Type B pancreatic cell (in vitro differentiated cells): ENCODE results near the gene KIF26B. TPM values are rescaled to one million over a fixed set of nuclear protein-coding genes. Genes with fewer than 3 reads are reported as not detected.
"Not testable (repeated sequence)": the region's sequence is repeated elsewhere in the genome, so short reads cannot be mapped to it uniquely, and the experiment has no call there.

Experiments used
- DNase-seq: peaks from one replicate; pipeline ENCODE4 v3.0.0; 2021; ENCODE audit warnings: mixed read lengths; ENCODE audit not compliant: unreplicated experiment; ENCODE audit errors: extremely low spot score
- H3K27ac Mint-ChIP-seq: 2 replicates; pipeline ENCODE4 v1.8.0; 2021; ENCODE audit warnings: mild to moderate bottlenecking, mixed read lengths
- H3K27me3 Mint-ChIP-seq: 2 replicates; pipeline ENCODE4 v1.8.0; 2021; ENCODE audit warnings: mixed read lengths
- H3K36me3 Mint-ChIP-seq: 2 replicates; pipeline ENCODE4 v1.8.0; 2021; ENCODE audit warnings: mixed read lengths
- H3K4me1 Mint-ChIP-seq: one replicate; pipeline ENCODE4 v1.8.0; 2021; ENCODE audit warnings: mixed read lengths; ENCODE audit not compliant: unreplicated experiment
- H3K4me3 Mint-ChIP-seq: 2 replicates; pipeline ENCODE4 v1.8.0; 2021; ENCODE audit warnings: mild to moderate bottlenecking, mixed read lengths
- H3K9me3 Mint-ChIP-seq: 2 replicates; pipeline ENCODE4 v1.8.0; 2021; ENCODE audit warnings: mixed read lengths
- total RNA-seq: library from RNA; stranded (reverse); gene quantifications from 2 replicates; pipeline ENCODE4 v1.2.1, GENCODE V29; 2021; ENCODE audit warnings: low replicate concordance
- TF ChIP-seq, protein P1 (sequence below): fragments of 200-600 bp; sonication (generic); conservative IDR thresholded peaks from 2 replicates; pipeline ENCODE4 v1.5.0; 2021; ENCODE audit warnings: antibody characterized with exemption, mild to moderate bottlenecking

The KIF26B gene
- total RNA-seq, 1 donor from 2014 or later: 22.1 TPM

DNA sequence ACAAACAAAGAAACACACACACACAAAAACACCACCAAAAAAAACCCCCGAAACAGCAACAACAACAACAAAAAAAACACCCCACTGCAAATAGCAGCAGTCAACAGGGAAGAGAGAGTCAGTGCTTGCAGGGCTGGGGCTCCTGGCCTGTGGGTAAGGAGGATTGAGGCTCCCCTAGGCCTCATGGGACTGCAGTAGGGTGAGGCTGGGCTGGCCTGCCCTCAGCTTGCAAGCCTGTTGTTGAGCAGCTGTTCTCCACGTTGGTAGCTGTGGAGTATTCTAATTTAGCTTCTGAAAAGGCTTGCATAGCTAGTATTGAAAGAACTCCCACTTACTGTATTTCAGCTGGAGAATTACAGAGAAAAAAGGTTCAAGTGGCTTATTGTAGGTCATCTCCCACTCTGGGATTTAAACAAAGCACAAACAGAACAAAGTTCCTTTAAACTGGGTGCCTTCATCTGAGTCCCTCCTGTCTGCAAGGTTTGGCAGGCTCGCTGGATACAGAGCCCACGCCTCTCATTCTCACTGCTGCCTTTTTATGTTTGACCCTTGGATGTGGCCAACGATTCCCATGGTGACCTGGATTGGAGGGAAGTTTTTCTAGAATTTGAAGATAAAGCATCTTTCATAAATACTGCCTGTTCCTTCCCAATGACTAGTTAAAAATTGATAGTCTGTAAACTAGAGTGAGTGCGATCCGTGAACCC, 247.2 kb downstream of the KIF26B start:
- H3K4me3 Mint-ChIP-seq: no peak overlapping the region
- DNase-seq: no peak
- peaks cover 23% of the 10 kb centered on the region for H3K4me1 Mint-ChIP-seq
- H3K36me3 Mint-ChIP-seq: no peaks in the 10 kb centered on the region
- H3K9me3 Mint-ChIP-seq: no peaks in the 10 kb centered on the region
- TF ChIP-seq, protein P1, sequence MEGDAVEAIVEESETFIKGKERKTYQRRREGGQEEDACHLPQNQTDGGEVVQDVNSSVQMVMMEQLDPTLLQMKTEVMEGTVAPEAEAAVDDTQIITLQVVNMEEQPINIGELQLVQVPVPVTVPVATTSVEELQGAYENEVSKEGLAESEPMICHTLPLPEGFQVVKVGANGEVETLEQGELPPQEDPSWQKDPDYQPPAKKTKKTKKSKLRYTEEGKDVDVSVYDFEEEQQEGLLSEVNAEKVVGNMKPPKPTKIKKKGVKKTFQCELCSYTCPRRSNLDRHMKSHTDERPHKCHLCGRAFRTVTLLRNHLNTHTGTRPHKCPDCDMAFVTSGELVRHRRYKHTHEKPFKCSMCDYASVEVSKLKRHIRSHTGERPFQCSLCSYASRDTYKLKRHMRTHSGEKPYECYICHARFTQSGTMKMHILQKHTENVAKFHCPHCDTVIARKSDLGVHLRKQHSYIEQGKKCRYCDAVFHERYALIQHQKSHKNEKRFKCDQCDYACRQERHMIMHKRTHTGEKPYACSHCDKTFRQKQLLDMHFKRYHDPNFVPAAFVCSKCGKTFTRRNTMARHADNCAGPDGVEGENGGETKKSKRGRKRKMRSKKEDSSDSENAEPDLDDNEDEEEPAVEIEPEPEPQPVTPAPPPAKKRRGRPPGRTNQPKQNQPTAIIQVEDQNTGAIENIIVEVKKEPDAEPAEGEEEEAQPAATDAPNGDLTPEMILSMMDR: no peak
- H3K27ac Mint-ChIP-seq: no peak overlapping the region
- H3K27me3 Mint-ChIP-seq: peaks cover 18% of the 10 kb centered on the region

DNA sequence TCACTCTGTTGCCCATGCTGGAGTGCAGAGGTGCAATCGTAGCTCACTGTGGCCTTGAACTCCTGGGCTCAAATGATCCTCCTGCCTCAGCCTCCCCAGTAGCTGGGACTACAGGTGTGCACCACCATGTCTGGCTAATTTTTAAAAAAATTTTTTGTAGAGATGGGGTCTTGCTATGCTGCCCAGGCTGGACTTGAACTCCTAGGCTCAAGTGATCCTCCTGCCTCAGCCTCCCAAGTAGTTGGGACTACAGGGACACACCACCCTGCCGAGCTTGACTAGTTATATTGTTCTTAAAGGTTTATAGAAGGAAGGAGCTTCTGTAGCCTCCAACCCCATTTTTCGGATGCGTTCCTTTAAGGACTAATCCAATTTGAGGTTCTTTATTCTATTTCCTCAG, 248.2 kb downstream of the KIF26B start:
- DNase-seq, H3K27ac Mint-ChIP-seq, H3K36me3 Mint-ChIP-seq, H3K9me3 Mint-ChIP-seq, H3K4me3 Mint-ChIP-seq: not testable (repeated sequence)
- peaks cover 20% of the 10 kb centered on the region for H3K27me3 Mint-ChIP-seq
- H3K4me1 Mint-ChIP-seq: peaks cover 23% of the 10 kb centered on the region

DNA sequence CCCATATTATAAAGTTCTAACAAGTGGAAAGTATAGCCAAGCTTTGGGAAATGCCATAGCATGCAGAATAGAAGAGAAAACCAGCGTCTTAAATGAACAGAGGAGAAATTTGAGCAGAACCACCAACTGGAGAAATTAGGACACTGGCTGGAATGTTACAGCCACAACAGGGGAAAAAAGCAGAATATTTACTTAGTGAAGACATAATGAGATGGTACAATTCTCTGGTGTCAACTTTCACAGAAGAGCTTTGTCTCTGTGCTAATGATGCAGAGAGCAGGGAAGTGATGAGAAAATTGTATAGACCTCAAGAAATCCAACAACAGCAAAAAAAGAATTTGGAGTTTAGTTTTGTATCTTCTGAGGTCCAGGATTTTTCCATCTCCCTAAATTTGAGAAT, 249.7 kb downstream of the KIF26B start:
- TF ChIP-seq, protein P1: no peak
- peaks cover 15% of the 10 kb centered on the region for H3K27me3 Mint-ChIP-seq
- H3K4me1 Mint-ChIP-seq: peaks cover 33% of the 10 kb centered on the region
- H3K36me3 Mint-ChIP-seq: peaks cover 3% of the 10 kb centered on the region
- no peaks in the 10 kb centered on the region for H3K9me3 Mint-ChIP-seq
- no peak overlapping the region for H3K4me3 Mint-ChIP-seq
- DNase-seq: no peak
- H3K27ac Mint-ChIP-seq: no peak overlapping the region

DNA sequence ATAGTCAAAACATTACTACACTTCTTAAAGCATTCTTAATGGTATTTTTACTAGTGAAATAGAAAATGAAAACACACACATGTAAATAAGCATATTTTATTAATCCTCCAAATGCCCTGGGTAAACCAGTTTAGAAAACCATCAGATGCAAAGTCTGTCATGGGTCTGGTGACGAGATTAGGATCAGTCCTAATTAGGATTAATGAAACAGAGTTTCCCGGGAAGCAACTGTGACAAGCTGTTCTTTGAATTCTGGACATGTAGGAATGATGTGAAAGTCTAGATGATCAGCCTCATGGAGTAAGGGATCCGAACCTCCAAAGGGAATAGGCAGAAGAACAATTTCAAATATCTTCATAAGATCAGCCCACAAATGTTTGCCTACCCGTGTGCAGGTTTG, 250.2 kb downstream of the KIF26B start:
- Mint-ChIP-seq H3K27me3 (peaks cover 15% of the 10 kb centered on the region), H3K4me3 (no peak overlapping the region), H3K27ac (no peak overlapping the region), H3K9me3 (no peaks in the 10 kb centered on the region), H3K36me3 (peaks cover 3% of the 10 kb centered on the region), H3K4me1 (peaks cover 37% of the 10 kb centered on the region)
- TF ChIP-seq, protein P1: no peak
- DNase-seq: no peak

DNA sequence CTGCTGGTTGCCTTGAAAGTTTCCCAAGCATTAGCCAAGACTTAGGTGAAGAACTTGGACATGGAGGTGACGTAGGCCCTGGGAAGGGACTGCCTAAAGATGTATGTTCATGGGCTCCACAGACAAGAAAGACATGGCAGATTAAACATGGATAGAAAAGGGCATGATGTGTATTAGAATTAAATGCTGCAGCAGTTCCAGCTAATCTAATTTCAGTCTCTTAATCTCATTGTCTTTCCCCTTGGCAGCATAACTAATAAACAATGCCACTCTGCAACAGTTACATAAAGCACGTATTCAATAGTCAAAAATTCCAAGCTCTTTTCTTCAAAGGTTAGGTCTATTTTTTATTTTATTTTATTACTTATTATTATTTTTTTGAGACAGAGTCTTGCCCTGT, 251.6 kb downstream of the KIF26B start:
- no peak overlapping the region for H3K4me3 Mint-ChIP-seq

DNA sequence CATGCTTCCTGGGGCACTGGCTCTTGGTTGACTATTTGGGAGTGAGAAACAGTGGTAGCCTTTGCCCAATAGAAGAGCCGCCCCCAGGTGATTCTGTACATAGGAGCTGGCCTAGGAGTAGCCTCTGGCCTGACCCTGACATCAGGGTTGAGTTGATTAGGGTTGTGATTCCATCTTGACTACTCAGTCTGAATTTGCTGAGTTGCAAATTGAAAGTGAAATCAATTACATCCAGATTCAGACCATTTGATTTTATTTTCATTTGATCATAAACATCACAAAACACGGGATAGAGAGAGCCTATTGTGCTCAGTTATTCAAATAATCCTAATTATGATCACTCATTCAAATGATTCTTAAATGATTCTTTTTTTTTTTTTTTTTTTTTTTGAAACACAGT, 253.2 kb downstream of the KIF26B start:
- Mint-ChIP-seq H3K4me1 (peaks cover 46% of the 10 kb centered on the region), H3K36me3 (peaks cover 6% of the 10 kb centered on the region), H3K27ac (no peak overlapping the region), H3K9me3 (no peaks in the 10 kb centered on the region), H3K4me3 (no peak overlapping the region), H3K27me3 (peaks cover 15% of the 10 kb centered on the region)
- TF ChIP-seq, protein P1: no peak
- no peak for DNase-seq

More for the DNA sequence above, 251.6 kb downstream of the KIF26B start:
- peaks cover 15% of the 10 kb centered on the region for H3K27me3 Mint-ChIP-seq
- TF ChIP-seq, protein P1: no peak
- no peak overlapping the region for H3K27ac Mint-ChIP-seq
- no peak for DNase-seq
- peaks cover 44% of the 10 kb centered on the region for H3K4me1 Mint-ChIP-seq
- peaks cover 3% of the 10 kb centered on the region for H3K36me3 Mint-ChIP-seq
- H3K9me3 Mint-ChIP-seq: no peaks in the 10 kb centered on the region
